VCaP (cell line): Measurements from ENCODE around the gene DDX31.

Experiments used
- H3K27ac ChIP-seq: fragments of 450-650 bp; 2 replicates; pipeline ENCODE4 v1.5.1; 2017
- CTCF ChIP-seq: fragments of 450-650 bp; conservative IDR thresholded peaks from 2 replicates; pipeline ENCODE4 v1.5.1; 2017; ENCODE audit warnings: mild to moderate bottlenecking, moderate library complexity

DDX31 gene

GRCh38 chr9:132662152-132662945 is 7.4 kb downstream of the DDX31 start:
- no peak overlapping the region for H3K27ac ChIP-seq
- TF ChIP-seq CTCF = no peak

- H3K27ac ChIP-seq = no peak overlapping the region
- no peak for TF ChIP-seq CTCF
Observed at GRCh38 chr9:132656299-132656698, 13.5 kb downstream of the DDX31 start.

GRCh38 chr9:132651259-132651658 is 18.5 kb downstream of the DDX31 start:
- peak overlapping the region; percentile 80 for H3K27ac ChIP-seq
- peak; percentile 85 for TF ChIP-seq CTCF

GRCh38 chr9:132648685-132649084 is 21.1 kb downstream of the DDX31 start:
- no peak for TF ChIP-seq CTCF
- H3K27ac ChIP-seq = peak overlapping the region; percentile 80

- TF ChIP-seq CTCF = no peak
Observed at GRCh38 chr9:132648283-132648682, 21.5 kb downstream of the DDX31 start.

GRCh38 chr9:132647806-132648205 is 22.0 kb downstream of the DDX31 start:
- peak overlapping the region; percentile 80 for H3K27ac ChIP-seq
- TF ChIP-seq CTCF = no peak

More at GRCh38 chr9:132648283-132648682, 21.5 kb downstream of the DDX31 start:
- peak overlapping the region; percentile 80 for H3K27ac ChIP-seq

- TF ChIP-seq CTCF = no peak
- peak overlapping the region; percentile 80 for H3K27ac ChIP-seq
Observed at GRCh38 chr9:132647355-132647754, 22.4 kb downstream of the DDX31 start.
